Stimulated activated CD4-positive, alpha-beta T cell treated with anti-CD3 and anti-CD28 coated beads, Interleukin-2, amount 100 ng/mL, for 24 hours (primary cell): Measurements from ENCODE around the gene ARL1.
"Not testable (repeated sequence)": the region's sequence is repeated elsewhere in the genome, so short reads cannot be mapped to it uniquely, and the experiment has no call there.

ENCODE experiments used
- DNase-seq, 2 donors: peaks; one replicate each; pipeline ENCODE4 v3.0.0-alpha.2; 2020

The ARL1 gene

DNA sequence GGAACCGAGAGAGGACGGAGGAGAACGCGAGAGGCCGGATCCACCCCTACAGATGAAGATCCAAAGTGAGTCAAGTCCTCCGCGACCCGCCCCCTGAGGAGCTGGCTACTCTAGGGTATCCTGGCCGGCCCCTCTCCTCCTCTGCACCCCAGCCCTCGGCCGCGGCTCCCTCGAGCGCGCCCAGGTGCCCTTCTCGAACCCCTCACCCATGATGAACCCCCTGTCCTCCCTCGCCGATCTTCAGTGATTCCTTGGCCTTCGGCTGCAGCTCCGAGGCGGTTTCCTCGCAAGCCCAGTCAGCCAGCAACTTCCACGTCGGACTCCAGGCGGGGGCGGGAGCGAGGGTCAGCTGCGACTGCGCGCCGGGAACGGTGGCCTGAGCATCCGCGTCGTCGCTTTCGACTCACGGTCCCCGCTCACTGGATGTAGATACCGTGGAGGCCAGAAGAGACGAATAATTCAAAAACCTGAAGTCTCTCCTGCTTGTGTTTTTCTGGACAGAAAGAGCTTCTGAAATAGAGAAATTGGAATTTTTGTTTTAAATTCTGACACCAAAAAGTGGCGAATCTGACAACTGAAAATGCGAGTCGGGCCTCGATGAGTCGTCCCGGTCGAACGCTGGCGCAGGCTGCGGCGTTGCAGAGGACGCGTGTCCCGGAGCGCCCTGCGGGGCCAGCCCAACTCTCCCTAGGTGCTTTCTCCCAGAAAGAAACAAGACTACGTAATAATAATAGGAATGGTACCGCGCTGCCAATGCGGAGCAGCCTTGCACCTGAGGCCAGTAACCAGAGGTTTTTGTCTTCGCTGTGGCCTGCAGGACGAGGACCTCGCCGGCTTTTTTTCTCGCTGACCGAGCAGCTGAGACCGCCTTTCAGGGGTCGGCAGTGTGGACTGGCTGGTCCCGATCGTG is at the start of gene ARL1:
ARL1 (minus strand) TSS at position 337 of the 910 bp plus-strand sequence; CDS start at position 210, 127 bp downstream.
- DNase-seq = peak; percentile 86

DNA sequence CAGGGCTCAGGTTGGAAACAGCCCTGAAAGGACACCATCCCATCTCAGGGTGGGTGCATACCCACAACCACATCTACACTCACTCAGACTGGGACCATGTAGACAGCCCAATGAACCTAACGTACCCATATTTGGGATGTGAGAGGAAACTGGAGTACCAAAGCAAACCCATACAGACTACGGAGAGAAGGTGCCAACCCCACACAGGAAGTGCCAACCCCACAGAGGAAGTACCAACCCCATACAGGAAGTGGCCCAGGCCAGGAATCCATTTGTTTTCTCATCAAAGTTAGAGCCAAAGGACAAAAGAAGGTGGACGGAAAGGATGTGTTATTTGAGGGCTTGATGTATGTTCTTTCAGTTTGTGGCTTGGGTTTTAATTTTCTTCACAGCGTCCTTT is 48.1 kb upstream of the ARL1 start:
- peak; percentile 3 to 21 for DNase-seq

DNA sequence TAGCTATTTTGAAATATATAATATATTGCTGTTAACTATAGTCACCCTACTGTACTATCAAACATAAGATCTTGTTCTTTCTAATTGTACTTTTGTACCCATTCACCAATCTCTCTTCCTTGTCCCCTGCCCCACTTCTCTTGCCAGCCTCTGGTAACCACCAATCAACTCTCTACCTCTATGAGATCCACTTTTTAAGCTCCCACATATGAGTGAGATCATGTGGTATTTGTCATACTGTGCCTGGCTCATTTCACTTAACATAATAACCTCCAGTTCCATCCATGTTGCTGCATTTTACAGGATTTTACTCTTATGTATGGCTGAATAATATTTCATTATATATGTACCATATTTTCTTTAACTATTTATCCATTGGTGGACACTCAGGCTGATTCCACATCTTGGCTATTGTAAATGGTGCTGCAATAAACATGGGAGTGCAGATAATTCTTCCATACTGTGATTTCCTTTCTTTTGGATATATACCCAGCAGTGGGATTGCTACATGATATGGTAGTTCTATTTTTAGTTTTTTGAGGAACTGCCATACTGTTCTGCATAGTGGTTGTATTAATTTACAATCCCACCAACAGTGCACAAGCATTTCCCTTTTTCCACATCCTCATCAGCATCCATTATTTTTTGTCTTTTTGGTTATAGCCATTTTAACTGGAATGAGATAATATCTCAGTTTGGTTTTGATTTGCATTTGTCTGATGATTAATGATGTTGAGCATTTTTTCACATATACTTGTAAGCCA is 34.1 kb upstream of the ARL1 start:
- no peak for DNase-seq

DNA sequence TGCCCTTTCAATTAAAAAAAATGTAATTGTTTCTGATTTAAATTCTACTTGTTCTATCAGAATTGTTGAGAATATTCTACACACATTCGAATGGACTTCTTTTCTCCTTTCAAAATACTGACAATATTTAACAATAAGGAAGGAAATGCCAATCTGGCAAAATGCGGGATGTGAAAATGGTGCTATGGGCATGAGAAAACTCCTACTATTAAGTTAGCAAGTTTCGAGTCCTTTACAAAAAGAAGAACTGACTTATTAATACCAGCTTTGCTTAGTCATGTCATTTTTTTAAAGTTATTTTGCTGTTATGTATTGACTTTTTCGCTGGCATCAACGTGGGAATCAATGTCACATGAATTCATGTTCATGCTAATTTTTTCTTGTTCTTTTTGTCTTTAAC is 31.7 kb upstream of the ARL1 start:
- no peak for DNase-seq

DNA sequence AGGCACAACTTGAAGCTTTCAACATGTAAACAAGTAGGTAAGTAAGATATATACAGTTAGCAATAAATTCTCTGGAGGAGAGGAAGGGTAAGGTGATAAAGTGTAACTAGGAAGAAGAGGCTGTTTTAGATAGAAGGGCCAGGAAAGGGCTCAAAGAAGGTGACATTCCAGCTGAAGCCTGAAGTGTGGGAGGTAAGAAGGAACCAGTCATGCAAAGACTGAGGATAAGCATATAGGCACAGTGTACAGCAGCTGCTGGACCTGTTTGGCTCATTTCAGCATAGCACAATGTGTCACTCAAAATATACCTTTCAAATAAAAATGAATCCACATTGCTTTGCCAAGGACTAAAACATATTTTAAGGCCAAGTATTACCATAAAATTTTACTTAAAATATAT is 28.6 kb upstream of the ARL1 start:
- DNase-seq = no peak

DNA sequence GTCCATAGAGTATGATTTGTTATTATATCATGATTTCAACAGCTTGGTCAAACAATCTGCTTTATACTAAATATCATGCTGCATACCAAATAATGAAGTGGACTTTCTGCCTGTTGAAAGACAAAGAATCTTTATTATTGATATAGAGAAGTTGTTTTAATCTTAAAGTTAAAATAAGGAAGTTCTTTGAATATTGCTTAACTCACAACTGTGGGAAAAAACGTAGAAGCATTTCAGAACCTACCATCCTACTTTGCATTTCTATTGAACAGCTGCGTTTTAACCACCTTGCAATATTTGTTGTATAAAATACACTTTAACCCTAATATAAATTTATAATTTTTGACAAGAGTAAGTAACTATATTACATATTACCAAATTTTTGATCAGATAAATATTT is 22.9 kb upstream of the ARL1 start:
- no peak for DNase-seq

DNA sequence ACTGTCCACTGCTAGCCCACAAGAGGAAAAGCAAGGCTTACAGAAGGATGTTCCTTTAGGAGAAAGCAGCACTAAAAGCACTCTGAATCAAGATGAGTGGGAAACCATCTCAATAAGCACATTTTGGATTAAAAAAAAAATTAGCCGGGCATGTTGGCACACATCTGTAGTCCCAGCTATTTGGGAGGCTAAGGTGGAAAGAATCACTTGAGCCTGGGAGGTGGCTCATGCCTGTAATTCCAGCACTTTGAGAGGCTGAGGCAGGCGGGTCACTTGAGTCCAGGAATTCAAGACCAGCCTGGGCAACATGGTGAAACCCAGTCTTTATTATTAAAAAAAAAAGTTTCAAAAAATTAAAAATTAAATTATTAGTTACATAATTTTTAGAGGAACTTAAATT is 17.0 kb upstream of the ARL1 start:
- DNase-seq = no peak

DNA sequence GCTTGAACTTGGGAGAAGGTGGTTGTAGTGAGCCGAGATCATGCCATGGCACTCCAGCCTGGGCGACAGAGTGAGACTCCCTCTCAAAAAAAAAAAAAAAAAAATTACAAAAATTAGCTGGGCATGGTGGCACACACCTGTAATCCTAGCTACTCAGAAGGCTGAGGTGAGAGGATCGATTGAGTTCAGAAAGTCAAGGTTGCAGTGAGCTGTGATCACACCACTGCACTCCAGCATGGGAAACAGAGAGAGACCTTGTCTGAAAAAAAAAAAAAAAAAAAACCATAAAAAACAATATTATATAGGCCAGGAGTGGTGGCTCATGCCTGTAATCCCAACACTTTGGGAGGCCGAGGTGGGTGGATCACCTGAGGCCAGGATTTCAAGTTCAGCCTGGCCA is 14.5 kb upstream of the ARL1 start:
- not testable (repeated sequence) for DNase-seq

DNA sequence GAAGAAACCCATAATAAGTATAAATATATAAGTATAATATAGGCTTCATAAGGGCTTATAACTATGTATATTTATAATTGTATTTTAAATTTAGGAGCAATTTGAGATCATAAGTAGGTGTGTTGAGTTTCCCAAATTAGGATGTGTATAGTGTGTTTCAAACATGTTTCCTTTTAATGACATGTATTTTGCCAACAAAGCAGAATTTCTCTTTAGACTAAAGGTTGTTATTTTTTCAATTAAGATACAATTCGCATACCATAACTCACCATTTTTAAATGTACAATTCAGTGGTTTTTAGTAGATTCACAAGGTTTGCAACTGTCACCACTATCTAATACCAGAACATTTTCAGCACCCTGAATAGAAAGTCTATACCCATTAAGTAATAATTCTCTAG is 7.7 kb upstream of the ARL1 start:
- no peak for DNase-seq

DNA sequence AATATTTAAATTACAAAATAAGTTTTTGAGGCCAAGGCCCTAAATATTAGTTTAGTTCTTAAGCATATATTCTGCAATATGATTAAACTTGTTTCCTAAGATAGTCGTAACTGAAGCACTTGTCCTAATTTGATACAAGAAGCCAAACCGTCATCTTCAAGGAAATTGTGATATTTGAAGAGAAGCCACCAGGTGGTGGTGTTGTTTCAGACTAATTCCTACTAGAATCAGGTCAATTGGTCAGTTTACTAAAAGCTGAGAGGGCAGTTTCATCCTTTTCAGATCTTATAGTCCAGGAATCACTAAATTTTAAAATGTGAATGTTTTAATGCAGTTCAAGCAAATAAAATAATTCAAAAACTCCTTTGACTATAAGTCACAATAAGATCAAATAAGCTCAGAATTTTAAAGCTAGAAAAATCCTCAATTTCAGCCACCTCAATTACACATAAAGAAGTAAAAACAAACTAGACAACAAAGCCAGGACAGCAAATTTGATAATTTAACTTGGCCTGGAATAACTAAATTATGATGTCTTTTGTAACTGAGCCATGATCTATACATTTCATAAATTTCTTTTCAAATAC is 7.1 kb upstream of the ARL1 start:
- DNase-seq = no peak

DNA sequence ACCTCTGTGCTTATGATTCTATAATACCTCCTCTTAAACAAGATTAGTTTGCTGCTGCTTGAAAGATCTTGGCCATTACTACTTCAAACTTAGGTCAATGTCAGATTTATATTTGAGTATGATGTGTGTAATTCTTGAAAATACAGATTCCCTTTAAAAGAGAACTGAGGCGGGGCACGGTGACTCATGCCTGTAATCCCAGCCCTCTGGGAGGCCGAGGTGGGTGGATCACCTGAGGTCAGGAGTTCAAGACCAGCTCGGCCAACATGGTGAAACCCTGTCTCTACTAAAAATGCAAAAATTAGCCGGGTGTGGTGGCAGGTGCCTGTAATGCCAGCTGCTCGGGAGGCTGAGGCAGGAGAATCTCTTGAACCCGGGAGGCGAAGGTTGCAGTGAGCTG is 2.6 kb upstream of the ARL1 start:
- DNase-seq = not testable (repeated sequence)

DNA sequence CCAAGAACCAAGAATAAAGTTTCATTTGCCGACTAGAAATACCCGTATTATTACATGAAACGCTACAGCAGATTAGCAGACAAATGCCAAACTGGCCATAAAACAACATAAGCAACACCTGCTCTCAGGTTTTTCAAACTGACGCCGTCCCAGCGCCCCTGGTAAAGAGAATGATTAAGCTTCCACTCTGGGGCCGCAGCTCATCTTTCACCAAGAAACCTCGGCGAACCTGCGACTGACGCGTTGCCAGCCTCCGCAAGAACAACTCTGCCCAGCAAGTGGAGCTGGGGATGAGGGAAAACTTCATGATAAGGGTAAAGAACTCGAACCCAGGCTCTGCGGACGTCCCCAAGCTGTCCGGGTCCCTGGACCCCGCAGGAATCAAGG is 530 bp downstream of the ARL1 start:
- peak in 1 of 2 donors; percentile 33 for DNase-seq

DNA sequence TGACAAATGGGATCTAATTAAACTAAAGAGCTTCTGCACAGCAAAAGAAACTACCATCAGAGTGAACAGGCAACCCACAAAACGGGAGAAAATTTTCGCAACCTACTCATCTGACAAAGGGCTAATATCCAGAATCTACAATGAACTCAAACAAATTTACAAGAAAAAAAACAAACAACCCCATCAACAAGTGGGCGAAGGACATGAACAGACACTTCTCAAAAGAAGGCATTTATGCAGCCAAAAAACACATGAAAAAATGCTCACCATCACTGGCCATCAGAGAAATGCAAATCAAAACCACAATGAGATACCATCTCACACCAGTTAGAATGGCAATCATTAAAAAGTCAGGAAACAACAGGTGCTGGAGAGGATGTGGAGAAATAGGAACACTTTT is 16.4 kb downstream of the ARL1 start:
- not testable (repeated sequence) for DNase-seq

DNA sequence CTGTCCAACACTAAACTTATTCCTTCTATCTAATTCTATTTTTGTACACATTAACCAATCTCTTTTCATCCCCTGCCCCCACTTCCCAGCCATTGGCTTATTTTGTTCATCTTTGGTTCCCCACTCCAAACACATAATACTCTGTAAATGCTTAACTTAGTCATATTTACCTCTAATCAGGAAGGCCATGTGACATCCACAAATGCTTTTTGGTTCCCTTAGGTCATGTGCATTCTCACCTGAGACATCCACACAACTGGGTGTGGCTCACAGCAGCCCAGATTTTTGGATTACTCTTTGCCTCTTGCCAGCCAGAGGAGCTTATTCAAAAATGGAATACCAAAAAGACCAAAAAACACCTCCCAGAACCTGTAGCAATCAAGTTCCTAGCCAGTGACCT is 28.4 kb downstream of the ARL1 start:
- no peak for DNase-seq

DNA sequence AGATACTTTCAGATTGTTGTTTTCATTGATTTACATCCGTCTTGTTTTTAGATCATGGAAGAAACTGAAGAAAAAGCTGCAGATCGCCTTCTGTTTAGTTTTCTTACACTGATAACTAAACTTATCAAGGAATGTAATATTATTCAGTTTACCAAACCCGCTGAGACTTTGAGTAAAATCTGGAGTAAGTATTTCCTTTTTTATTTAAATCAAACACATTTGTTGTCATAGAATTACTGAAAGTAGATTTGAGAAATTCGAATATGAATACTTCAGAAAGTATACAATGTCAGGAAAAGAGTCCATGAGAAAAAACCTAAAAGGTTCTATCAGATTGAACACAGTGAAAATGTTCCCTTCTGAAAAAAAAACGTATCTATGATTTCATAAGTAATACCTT is 32.0 kb downstream of the ARL1 start:
- no peak for DNase-seq

DNA sequence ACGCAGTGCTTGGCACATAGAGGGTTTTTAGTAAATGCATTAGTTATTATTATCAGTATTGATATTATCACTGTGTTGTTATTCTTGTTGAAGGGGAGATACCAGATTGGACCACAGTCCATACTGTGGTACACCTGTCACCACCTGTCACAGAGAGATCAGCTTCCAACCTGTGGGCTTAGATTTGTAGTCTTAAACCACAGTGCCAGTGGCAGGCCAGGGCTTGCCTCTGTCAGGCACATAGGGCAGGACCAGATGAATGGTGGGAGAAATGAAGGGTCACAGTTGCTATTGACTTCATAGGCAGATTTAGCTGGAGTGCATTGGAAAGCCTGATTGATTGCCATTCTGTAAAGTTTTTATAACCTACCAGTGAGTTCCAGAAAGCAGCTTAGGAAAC is 35.1 kb downstream of the ARL1 start:
- DNase-seq = no peak

DNA sequence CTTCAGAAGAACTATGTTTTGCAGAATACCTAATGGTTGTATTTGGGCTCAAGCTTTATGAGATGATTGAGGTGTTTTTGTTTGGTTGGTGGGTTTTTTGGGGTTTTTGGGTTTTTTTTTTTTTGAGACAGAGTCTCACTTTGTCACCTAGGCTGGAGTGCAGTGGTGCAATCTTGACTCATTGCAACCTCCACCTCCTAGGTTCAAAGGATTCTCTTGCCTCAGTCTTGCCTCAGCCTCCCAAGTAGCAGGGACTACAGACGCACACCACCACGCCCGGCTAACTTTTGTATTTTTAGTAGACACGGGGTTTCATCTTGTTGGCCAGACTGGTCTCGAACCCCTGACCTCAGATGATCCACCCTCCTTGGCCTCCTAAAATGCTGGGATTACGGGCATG is 39.6 kb downstream of the ARL1 start:
- no peak for DNase-seq

DNA sequence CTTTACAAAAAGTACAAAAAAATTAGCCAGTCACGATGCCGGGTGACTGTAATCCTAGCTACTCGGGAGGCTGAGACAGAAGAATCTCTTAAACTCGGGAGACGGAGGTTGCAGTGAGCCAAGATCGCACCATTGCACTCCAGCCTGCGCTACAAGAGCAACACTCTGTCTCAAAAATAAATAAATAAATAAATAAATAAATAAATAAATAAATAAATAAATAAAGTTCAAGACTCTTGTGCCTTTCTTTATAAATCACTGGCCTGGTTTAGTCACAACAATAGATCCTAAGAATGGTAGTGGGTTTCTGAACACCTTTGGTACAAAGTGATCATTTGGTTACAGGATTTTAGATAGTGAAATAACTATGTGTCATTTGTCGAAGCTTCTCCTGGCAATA is 46.1 kb downstream of the ARL1 start:
- DNase-seq = no peak

DNA sequence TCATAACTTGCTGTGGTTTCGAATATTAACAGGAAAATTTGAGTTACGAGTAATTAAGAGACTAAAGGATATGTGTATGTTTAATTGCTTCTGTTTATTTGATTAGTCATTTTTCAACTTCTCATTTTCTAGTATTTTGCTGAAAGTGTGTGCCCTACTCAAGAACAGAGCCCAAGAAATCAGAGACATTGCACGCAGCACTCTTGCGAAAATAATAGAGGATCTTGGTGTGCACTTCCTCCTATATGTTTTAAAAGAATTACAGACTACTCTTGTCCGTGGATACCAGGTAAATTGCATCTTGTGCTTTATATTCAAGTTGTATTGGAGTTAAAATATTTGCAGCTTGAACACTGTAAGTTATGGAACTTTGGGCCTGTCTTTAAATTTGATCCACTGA is 50.8 kb downstream of the ARL1 start:
- DNase-seq = no peak

DNA sequence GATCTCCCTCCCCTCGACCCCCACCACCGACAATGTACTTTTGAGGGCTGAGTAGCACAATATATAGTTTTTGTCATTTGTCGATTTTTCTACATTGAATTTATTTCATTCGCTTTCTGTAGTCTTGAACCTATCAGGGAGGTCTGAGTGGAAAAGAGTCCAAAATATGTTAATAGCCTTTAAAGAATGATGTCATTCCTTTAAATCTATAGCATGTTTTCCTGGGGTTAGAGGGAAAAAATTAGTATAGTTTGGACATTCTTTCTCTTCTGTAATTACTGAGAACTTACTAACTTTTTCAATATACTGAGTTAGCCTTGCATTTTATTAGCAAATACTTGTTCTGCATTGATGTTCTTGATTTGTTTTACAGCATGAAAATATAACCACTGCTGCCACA is 55.9 kb downstream of the ARL1 start:
- DNase-seq = no peak

DNA sequence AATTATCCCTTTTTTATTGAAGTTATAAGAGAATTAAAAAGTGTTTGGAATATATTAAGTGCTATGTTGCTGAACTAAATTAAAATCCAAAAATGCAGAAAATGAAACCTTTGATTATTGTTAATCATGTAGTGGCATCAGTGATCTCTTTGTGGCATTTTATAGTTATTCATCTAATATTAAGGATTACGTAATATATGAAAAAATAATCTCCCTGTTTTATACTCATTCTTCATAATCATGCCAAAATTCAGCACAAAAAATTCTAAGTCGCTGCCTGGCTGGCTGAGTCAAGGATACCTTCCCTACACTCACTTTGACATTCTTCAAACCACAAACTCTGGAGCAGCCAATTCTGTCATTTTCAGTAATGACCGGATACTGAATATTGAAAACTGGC is 63.7 kb downstream of the ARL1 start:
- DNase-seq = no peak
